Skeletal muscle tissue (tissue), 4 donors: Measurements from ENCODE around the gene CCDC187. TPM values are rescaled to one million over a fixed set of nuclear protein-coding genes. Genes with fewer than 3 reads are reported as not detected.

ENCODE experiments used
- H3K27ac ChIP-seq: one replicate; pipeline ENCODE4 v1.7.0; 2013; ENCODE audit warnings: mild to moderate bottlenecking, low read depth, low read length, inconsistent platforms
- H3K27me3 ChIP-seq, 3 donors: one replicate each; pipeline ENCODE4 v1.7.0; 2013; ENCODE audit warnings: low read length in 3 of 3; ENCODE audit not compliant: control insufficient read depth in 3 of 3, insufficient read depth in 3 of 3
- H3K36me3 ChIP-seq, 3 donors: one replicate each; pipeline ENCODE4 v1.7.0; 2013; ENCODE audit warnings: low read length in 3 of 3; ENCODE audit not compliant: control insufficient read depth in 3 of 3, insufficient read depth in 3 of 3
- H3K4me1 ChIP-seq, 3 donors: one replicate each; pipeline ENCODE4 v1.7.0; 2013; ENCODE audit warnings: low read length in 3 of 3, mild to moderate bottlenecking in 3 of 3; ENCODE audit not compliant: control insufficient read depth in 3 of 3, insufficient read depth in 3 of 3
- H3K4me3 ChIP-seq, 3 donors: one replicate each; pipeline ENCODE4 v1.7.0; 2013; ENCODE audit warnings: low read length in 3 of 3
- H3K9ac ChIP-seq, 3 donors: one replicate each; pipeline ENCODE4 v1.7.0; 2013; ENCODE audit warnings: low read length in 3 of 3, mild to moderate bottlenecking in 3 of 3, moderate library complexity in 2 of 3, low read depth in 1 of 3
- H3K9me3 ChIP-seq, 3 donors: one replicate each; pipeline ENCODE4 v1.7.0; 2013; ENCODE audit warnings: low read length in 3 of 3; ENCODE audit not compliant: control insufficient read depth in 3 of 3
- total RNA-seq: library from RNA; depleted of rRNA; stranded (reverse); fragments of >200 nt; gene quantifications from one replicate; pipeline ENCODE4 v1.2.3, GENCODE V29; 2014
- donor health status: Osteomylitis.

Gene CCDC187
- total RNA-seq, 1 donor from 2014 or later = under 0.01 TPM

- Histone ChIP-seq H3K4me1 (no peaks in the 10 kb centered on the region), H3K36me3 (no peaks in the 10 kb centered on the region), H3K27me3 (peaks cover 51 to 74% (median 56%) of the 10 kb centered on the region in 3 donors), H3K9me3 (no peaks in the 10 kb centered on the region), H3K27ac (no peak overlapping the region), H3K9ac (no peak overlapping the region), H3K4me3 (no peak overlapping the region)
Measured at GRCh38 chr9:136309101-136309801, 5.4 kb upstream of the CCDC187 start.

DNA sequence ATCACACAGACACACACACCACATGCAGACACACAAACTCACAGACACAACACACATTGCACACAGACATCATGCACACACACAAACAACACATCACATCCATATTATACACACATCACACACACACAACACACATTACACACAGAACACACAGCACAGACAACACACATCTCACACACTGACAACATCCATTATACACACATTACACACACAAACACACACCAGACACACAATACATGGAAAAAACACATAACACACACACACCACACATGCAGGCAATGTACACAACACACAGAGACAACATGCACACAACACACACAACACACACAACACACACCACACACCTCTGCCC is 4.8 kb upstream of the CCDC187 start:
- H3K27ac ChIP-seq = no peak overlapping the region
- no peak overlapping the region for H3K9ac ChIP-seq
- no peaks in the 10 kb centered on the region for H3K9me3 ChIP-seq
- H3K4me3 ChIP-seq = no peak overlapping the region
- H3K27me3 ChIP-seq = peaks cover 57 to 78% (median 59%) of the 10 kb centered on the region in 3 donors
- H3K36me3 ChIP-seq = no peaks in the 10 kb centered on the region
- no peaks in the 10 kb centered on the region for H3K4me1 ChIP-seq

- H3K36me3 ChIP-seq = no peaks in the 10 kb centered on the region
- H3K9ac ChIP-seq = no peak overlapping the region
- H3K4me1 ChIP-seq = no peaks in the 10 kb centered on the region
- no peaks in the 10 kb centered on the region for H3K9me3 ChIP-seq
- no peak overlapping the region for H3K4me3 ChIP-seq
- peaks cover 57 to 83% (median 64%) of the 10 kb centered on the region in 3 donors for H3K27me3 ChIP-seq
- H3K27ac ChIP-seq = no peak overlapping the region
Measured at GRCh38 chr9:136308006-136308701, 4.3 kb upstream of the CCDC187 start.

GRCh38 chr9:136307215-136307750 is 3.4 kb upstream of the CCDC187 start:
- Histone ChIP-seq H3K4me3 (no peak overlapping the region), H3K9ac (no peak overlapping the region), H3K9me3 (no peaks in the 10 kb centered on the region), H3K4me1 (no peaks in the 10 kb centered on the region), H3K36me3 (no peaks in the 10 kb centered on the region), H3K27ac (no peak overlapping the region), H3K27me3 (peaks cover 57 to 90% (median 65%) of the 10 kb centered on the region in 3 donors)

DNA sequence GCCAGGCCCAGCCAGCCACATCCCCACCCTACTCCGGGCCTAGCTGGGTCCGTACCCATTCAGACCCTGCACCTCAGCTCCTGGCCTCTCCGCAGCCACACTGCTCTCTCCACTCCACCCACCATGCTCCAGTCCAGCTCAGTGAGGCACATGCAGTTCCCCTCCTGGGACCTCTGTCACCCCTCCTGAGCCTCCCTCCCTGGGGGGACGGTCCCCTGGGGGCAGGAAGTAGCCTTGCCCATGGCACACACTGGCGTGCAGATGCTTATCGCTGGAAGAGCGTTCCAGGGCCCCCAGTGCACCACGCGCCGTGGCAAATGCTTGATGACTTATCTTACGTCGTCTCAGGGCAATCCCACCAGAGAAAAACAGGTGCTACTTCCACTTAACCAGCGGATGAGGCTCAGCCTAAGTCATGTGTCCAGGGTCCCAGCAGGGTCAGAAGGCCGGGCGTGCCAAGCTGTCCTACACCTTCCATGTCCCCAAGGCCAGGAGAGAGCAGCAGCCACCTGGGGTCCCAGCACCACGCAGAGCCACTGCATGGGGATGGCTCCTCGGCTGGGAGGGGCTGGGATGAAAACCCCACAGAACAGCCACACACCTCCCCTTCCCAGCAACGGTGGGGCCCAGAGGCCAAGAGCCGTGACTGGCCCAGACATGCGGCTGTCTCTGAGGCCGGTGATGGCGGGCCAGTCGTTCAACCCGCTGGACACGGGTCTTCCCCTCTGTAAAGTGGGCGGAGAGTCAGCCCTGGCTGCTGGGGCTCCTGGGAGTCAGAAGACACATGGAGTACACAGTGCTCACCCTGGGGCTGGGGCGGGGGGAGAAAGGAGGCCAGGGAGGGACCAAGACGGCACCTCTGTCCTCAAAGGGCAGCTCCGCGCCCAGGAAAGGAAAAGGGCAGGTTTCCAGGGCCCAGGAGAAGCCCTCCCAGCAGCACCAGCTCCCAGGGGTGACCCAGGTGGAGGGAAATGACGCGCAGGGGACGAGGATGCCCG is 2.6 kb upstream of the CCDC187 start:
- H3K27me3 ChIP-seq = peaks cover 56 to 85% (median 57%) of the 10 kb centered on the region in 3 donors

DNA sequence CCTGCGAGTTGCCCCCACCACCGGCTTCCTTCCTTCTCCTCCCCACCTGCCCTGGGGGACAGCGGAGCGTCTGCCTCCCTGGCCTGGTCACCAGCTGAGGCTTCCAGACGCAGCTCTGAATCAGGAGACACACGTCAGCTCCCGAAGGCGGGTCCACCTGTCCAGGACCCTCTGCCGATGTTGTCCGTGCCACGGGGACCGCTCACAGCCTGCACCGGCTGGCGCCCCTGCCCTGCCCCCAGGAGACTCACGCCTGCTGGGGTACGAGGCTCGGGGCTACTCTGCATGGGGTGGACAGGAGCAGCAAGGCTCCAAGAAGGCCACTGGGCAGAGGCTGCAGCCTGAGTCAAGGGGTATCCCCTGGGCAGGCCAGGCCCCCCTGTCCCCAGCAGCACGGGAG is 1.9 kb upstream of the CCDC187 start:
- Histone ChIP-seq H3K4me3 (no peak overlapping the region), H3K4me1 (no peaks in the 10 kb centered on the region), H3K36me3 (no peaks in the 10 kb centered on the region), H3K27ac (no peak overlapping the region), H3K9ac (no peak overlapping the region), H3K9me3 (no peaks in the 10 kb centered on the region), H3K27me3 (peaks cover 49 to 78% (median 50%) of the 10 kb centered on the region in 3 donors)

More for the DNA sequence above, 2.6 kb upstream of the CCDC187 start:
- H3K4me3 ChIP-seq = no peak overlapping the region
- H3K27ac ChIP-seq = no peak overlapping the region
- no peak overlapping the region for H3K9ac ChIP-seq
- H3K9me3 ChIP-seq = no peaks in the 10 kb centered on the region
- H3K4me1 ChIP-seq = no peaks in the 10 kb centered on the region
- no peaks in the 10 kb centered on the region for H3K36me3 ChIP-seq

DNA sequence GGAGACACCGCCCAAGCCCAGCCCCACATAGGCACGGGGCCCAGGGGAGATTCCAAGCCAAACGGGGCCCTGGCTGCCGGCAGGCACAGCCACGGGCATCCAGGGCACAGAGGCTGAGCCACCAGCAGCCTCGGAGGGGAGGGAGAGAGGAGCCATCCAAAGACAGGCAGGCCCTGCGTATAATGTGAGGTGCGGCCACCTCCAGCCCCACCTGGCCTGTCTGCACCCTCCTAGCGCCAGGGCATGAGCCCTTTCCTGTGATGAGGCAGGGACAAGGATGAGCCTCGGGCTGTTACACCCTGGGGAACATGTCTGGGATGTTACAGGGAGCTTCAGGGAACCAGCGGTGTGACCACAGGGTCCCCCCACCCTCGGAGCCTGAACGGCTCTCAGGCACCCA is 1.1 kb upstream of the CCDC187 start:
- H3K27ac ChIP-seq = no peak overlapping the region
- H3K4me1 ChIP-seq = no peaks in the 10 kb centered on the region
- H3K36me3 ChIP-seq = no peaks in the 10 kb centered on the region
- no peak overlapping the region for H3K9ac ChIP-seq
- no peaks in the 10 kb centered on the region for H3K9me3 ChIP-seq
- H3K4me3 ChIP-seq = no peak overlapping the region
- H3K27me3 ChIP-seq = peaks cover 41 to 69% (median 42%) of the 10 kb centered on the region in 3 donors

- H3K36me3 ChIP-seq = no peaks in the 10 kb centered on the region
- no peaks in the 10 kb centered on the region for H3K9me3 ChIP-seq
- no peak overlapping the region for H3K4me3 ChIP-seq
- no peak overlapping the region for H3K27ac ChIP-seq
- peaks cover 36 to 68% (median 37%) of the 10 kb centered on the region in 3 donors for H3K27me3 ChIP-seq
- no peak overlapping the region for H3K9ac ChIP-seq
- no peaks in the 10 kb centered on the region for H3K4me1 ChIP-seq
Measured at GRCh38 chr9:136304456-136304855, 562 bp upstream of the CCDC187 start.

DNA sequence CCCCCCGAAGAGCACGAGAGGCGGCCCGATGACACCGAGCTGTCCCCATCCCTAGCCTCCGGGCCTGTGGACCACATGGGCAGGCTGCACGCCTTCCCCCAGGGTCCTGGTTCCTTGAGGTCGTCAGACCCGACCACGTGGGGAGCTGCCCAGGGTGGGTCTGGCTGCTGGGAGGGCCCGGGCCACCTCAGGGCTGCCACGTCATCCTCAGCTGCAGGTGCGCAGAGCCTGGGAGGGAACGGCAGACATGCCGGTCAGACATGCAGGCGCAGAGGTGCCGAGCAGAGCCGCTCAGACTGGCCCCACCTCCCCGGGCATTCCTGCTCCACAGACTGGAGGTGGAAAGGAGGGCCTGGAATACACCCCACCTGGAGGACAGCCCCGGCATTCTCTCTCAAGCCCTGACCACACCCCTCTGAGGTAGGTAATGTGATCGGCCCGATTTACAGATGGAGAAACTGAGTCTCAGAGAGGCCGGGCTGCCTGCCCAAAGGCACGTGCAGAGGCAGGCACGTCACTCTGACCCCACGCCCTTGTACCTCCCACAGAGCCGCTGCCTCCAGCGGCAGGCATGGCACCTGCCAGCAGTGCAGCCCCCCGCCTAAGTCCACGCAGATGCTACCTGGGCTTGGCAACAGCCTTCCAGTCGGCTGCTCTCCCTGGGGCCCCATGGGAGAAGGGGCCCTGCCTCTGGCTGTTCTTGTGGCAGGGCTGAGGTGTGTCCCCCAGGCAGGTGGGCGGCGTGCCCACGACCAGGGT is 649 bp downstream of the CCDC187 start:
- H3K27me3 ChIP-seq = peaks cover 32 to 63% (median 33%) of the 10 kb centered on the region in 3 donors
- H3K9ac ChIP-seq = no peak overlapping the region
- no peaks in the 10 kb centered on the region for H3K4me1 ChIP-seq
- H3K9me3 ChIP-seq = no peaks in the 10 kb centered on the region
- no peak overlapping the region for H3K27ac ChIP-seq
- H3K4me3 ChIP-seq = no peak overlapping the region
- no peaks in the 10 kb centered on the region for H3K36me3 ChIP-seq
